Activated gamma-delta T cell treated with Interleukin-2 at 50 U/mL for 16 hours (primary cell): ENCODE data around the gene ZNRF2.
A peak's percentile ranks its signal among the peaks of the same experiment; 100 is the strongest.
"Not testable (repeated sequence)": the region's sequence is repeated elsewhere in the genome, so short reads cannot be mapped to it uniquely, and the experiment has no call there.

Experiments used
- DNase-seq: peaks from one replicate; pipeline ENCODE4 v3.0.0-alpha.2; 2020

Gene ZNRF2

DNA sequence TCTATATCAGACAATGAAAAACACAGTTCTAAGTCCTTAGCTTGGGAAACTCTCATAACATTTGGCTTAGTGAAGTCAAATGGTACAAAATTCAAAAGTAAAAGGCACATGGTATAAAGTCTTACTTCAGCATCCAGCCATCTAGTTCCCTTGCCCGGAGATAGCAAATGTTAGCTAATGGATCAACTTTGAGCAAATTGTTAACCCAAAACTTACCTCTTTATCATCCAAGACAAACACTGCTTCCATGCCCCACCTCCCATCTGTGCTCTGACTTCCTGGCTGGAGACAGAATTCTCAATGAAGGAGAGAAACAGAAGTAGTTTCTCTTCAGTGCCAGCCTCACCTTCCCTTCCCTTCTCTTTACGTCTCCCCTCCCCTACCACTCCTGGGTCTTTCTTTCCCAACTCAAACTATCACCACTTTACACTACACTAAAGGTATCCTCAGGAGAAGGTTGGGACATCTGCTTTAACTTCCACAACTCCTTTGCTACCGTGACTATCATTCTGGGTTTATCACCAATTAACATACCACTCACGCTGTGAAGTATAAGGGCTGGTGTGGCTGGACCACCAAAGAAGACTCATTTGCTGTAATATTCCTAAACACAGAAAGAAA, 21.2 kb upstream of the ZNRF2 start:
- no peak for DNase-seq

DNA sequence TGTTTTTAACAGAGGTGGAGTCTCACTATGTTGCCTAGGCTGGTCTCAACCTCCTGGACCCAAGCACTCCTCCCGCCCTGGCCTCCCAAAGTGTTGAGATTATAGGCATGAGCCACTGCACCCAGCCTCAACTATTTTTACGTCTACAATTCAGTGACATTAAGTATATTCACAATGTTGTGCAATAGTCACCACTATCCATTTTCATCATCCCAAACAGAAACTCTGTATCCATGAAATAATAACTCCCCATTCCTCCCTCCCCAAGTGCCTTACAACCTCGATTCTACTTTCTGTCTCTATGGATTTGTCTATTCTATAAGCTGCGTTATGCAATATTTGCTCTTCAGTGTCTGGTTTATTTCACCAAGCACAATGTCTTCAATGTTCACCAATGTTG, 20.3 kb upstream of the ZNRF2 start:
- no peak for DNase-seq

DNA sequence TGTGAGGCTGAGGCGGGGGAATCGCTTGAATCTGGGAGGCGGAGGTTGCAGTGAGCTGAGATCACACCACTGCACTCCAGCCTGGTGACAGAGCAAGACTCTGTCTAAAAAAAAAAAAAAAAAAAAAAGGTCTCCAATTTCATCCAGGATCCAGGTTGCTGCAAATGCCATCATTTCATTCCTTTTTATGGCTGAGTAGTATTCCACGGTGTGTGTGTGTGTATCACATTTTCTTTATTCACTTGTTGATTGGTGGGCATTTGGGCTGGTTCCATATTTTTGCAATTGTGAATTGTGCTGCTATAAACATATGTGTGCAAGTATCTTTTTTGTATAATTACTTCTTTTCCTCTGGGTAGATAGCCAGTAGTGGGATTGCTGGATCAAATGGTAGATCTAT, 19.2 kb upstream of the ZNRF2 start:
- not testable (repeated sequence) for DNase-seq

DNA sequence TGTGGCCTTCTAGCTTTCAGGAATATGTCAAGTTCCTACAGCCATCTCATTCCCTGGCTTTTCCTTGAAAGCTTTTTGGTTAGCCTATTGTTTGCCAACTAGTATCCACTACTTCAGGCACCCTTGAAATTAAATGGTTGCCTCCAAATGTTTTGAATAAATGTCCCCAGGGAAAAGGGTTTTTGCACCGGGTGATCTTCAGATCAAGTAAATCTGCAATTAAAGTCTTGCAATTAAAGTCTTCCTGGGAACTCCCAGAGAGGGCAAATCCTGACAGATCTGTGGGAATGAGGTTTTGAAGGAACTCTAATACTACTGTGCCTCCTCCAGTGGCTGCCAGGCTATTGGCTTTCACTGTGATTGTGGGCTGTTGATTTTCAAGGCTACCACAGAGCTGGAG, 17.7 kb upstream of the ZNRF2 start:
- DNase-seq = no peak

DNA sequence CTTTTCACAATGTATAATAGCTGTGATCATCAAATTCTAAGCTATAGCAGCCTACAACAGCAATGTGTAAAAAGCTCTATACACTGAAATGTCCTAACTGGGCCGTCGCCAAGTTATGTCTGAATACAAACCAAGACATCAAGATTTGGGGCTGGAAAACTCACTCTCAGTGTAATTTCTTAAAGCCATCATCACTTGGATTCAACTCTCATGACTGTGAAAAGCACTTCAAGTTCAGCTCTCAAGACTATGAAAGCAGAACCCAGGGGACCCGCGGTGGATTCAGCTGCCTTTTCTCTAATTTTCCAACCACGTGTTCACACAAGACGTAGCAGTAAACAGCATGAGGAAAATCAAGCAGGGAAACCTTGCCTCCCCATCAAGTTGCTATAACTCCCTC, 15.8 kb upstream of the ZNRF2 start:
- DNase-seq = no peak

DNA sequence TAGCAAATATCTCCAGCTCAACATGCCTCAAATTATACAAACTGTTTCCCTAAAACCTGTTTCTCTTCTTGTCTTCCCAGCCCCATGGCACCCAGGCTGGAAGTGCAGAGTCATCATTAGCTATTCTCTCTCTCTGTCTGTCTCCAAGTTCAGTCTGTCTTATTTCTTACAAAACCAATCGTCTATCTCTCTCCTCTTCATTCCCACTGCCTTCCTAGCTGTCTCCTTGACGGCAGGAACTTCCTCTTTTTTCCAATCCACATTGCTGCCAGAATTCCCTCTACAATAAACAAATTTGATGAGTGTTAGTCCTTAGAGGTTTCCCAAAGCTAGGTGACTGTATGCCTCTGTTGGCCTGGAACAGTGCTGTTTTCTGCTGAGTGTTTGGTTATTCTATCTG, 14.9 kb upstream of the ZNRF2 start:
- DNase-seq = no peak

DNA sequence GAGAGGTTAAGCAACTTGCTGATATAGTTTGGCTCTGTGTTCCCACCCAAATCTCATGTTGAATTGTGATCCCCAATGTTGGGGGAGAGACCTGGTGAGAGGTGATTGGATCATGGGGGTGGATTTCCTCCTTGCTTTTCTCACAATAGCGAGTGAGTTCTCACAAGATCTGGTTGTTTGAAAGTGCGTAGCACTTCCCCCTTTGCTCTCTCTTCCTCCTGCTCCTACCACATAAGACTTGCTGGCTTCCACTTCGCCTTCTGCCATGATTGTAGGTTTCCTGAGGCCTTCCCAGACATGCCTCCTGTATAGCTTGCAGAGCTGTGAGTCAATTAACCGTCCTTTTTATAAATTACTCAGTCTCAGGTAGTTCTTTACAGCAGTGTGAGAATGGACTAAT, 13.5 kb upstream of the ZNRF2 start:
- no peak for DNase-seq

DNA sequence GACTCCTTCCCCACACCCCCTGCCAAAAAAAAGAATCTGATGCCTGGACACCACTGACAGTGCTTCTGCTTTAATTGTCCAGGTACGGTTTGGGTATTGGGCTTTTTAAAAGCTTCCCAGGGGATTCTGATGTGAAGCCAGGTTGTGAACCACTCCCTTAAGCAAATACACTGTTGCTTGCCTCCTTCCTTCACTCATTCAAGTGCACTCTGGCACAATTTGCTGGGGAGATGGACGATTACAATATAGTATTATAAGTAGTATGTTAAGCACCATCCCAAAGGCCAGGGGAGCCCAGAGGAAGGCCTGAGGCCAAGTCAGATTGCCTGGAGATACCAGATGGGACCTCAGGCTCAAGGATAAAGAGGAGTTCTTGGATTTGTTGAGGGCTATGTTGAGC, 12.3 kb upstream of the ZNRF2 start:
- DNase-seq = no peak

DNA sequence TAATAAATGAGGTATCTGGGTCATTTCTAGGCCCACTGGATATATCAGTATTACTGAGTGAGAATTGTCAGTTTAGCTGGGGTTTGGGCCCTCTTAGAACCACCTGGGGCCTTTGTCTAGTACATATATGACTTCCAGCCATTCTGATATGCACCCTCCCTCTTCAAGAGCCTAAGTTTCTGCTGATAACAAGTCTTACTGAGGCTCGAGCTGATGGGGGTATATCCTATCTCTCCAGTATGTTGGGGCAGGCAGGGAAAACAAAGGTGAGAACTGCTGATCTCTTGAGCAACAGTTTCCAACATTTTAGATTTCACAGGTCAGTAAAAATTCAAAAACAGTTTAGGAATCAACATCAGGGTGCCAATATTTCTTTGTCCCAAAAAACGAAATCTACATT, 10.8 kb upstream of the ZNRF2 start:
- no peak for DNase-seq

DNA sequence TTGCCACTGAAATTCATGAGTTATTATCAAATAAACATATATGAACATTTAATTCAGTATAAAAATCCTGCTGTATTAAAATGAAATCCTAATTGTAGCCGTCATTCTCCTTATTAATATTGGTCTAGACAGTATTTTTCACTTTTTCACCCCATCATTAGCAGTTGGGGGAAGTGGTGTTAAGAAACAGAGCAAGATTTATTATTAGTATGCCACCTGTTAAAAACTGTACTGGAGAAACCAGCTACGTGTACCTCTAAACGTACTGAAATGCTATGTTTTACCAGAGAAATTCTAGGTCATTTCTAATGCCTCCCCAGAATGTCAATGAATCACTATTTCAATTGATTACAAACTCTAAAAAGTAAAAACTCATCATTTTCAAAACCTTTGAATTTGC, 9.8 kb upstream of the ZNRF2 start:
- DNase-seq = no peak

DNA sequence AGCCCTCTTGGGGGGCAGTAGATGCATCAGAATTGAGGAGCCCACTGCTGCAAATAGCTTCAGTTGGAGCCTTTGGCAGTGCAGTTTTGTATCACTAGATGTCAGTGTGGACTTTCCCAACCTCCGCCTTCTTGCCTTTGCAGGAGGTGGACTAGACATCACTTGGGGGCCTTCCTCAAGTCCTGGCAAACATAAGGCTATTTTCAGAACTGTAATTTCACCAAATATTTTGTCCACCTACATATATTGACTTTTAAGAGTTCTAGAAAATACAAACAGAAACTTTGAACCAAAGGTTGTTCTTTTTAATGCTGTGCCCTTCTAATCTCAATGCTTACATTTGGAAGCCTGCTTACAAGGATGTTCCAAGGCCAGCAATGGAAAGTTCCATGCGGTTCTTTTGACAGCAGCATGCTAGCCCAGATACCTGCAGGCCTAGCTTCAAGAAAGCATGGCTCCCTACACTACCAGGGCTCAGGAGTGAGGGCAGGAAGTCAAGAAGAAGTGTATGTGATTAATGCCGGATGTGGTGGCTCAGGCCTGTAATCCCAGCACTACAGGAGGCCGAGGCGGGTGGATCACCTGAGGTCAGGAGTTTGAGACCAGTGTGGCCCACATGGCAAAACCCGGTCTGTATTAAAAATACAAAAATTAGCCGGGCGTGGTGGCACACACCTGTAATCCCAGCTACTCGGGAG, 8.0 kb upstream of the ZNRF2 start:
- DNase-seq = peak; percentile 44

DNA sequence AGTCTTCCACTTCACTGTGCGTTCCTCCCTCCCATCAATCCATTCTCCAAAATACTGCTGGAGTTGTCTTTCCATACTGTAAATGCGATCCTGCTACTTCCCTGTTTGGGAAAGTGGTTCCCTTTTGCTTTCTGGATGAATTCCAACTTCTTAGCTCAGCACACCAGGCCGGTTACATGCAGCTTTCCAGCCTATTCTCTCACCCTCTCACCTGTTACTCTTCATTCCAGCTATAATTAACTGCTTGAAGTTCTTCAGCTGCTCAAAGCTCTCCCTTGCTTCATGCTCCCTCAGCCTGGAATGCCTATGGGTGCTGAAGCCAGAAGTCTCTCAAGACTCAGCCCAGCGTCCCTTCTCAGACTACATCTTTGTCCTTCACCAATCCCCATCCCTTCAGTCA, 6.0 kb upstream of the ZNRF2 start:
- DNase-seq = no peak

DNA sequence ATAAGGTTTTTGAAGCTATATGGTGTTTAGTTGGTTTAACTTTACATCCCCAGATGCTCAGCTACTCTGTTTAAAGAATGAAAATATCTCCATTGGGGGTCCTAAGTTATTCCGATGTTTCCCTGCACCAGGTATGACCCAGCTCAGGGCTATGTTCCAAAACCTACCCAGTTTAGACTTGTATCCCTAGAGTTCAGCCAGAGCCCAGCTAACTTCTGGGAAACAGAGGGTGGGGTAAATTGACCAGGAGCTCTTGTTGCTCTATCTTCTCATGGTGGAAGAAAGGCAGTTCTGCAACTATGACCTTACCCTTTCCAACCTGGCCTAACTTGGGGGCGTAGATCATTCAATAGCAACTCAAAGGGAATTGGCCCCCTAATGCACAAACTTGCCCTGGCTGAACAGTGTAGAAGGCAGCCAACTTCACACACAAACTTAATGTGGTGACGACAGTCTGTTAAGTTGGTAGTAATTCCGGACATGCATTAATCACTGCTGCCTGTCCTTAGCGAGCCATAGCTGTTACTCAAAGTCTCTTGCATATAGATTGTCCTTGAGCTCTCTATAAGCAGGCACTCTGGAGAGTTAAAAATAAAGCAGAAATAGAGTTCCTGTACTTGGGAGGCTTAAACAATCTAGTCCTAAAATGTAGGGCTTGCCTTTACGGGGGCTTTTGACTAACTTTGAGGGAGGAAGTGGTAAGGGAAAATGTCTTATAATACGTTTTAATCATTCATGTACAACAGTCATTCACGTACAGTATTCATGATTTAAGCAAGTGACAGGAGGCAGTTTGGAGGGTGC, 5.3 kb upstream of the ZNRF2 start:
- DNase-seq = no peak

DNA sequence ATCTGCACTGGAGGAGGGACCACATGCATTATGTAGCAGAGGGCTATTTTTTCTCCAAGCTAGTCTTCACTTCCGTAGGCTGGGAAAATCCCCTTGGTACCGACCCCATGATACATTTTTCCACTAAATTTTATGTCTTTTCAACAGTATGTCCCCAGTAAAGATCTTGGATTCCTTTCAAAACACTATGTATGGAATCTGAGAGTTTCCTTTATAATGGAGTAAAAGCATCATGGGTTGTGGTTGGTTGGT, 4.8 kb upstream of the ZNRF2 start:
- DNase-seq = no peak

DNA sequence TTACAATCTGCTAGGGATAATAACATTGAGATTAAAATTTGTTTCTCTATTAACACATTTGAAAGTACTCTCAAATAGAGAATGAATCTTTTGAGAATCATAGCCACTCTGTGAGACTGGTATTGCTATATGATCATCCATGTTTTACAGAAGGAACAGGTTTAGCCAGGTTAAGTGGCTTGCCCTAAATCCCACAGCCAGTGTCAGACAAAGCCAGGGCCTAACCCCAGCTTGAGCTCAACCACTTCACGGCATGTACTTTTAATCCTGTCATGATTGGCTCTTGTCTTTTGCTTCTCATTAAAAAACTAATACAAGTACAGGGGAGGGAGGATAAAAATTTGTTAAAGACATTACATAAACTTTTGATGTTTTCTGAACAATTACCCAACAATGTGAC, 3.8 kb upstream of the ZNRF2 start:
- no peak for DNase-seq

DNA sequence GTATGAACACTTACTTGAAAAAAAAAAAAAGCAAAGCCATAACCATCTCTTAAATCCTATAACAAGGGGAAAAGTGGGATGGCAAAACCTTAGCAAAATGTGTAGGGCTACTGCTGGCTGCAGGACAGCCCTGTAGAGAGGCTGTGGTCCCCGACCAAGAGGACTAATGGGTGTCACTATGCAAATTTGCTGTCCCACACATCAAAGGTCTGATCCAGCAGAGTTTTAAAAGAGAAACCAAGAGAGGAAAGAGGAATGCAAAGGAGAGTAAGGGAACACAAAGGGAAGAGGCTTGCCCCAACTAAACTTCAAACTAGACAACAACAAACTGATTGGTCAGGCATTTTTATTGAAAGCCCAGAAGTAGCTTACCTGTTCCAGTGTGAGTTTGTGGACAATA, 3.1 kb upstream of the ZNRF2 start:
- no peak for DNase-seq

DNA sequence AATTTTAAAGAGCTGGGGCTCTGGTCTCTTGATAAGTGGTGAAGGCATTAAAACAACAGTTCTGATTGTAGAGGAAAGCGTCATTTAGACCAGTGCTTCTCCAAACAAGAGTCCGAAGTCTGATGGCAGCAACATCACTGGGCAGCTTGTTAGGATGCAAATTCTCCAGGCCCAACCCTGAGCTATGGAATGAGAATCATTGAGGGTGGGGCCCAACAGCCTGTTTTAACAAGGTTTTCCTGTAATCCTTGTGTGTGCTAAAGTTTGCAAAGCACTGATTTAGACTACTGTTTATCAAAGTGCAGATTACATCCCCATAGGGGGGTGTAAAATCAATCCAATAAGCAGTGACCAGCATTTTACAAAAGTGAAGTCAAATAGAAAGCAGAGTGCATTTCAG, 2.6 kb upstream of the ZNRF2 start:
- DNase-seq = no peak

DNA sequence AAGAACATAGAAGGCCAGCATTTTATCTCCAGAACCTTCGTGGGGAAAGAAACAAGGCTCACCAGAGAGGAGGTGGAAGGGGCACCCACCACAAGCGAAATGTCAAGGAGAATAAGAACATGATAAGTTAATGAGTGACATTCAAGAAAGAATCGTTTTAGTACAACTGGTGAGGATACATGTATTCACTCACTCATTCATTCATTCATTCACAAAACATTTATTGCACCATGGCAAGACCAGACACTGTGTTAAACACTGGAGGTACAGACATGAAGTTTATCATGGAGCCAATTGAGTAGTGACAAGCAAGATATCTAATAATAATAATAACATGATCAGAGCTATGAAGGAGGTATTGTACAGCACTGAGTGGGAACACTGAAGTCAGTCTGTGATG, 1.7 kb upstream of the ZNRF2 start:
- no peak for DNase-seq

DNA sequence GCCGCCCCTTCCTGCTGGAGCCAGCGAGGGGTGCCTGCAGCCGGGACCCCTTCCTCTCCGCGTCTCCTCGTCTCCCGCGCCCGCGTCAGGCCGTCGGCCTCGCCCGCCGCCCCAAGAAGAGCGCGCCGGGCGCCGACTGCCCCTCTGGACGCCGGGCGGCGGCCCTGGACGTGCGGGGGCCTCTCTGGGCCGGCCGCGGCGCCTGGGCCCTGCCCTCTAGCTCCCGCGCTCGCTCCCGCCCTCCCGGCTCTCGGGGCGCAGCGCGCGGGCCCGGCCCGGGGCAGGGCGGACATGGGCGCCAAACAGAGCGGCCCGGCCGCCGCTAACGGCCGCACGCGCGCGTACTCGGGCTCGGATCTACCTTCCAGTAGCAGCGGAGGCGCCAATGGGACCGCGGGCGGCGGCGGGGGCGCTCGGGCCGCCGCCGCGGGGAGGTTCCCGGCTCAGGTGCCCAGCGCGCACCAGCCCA, 704 bp downstream of the ZNRF2 start:
- DNase-seq = peak; percentile 34

DNA sequence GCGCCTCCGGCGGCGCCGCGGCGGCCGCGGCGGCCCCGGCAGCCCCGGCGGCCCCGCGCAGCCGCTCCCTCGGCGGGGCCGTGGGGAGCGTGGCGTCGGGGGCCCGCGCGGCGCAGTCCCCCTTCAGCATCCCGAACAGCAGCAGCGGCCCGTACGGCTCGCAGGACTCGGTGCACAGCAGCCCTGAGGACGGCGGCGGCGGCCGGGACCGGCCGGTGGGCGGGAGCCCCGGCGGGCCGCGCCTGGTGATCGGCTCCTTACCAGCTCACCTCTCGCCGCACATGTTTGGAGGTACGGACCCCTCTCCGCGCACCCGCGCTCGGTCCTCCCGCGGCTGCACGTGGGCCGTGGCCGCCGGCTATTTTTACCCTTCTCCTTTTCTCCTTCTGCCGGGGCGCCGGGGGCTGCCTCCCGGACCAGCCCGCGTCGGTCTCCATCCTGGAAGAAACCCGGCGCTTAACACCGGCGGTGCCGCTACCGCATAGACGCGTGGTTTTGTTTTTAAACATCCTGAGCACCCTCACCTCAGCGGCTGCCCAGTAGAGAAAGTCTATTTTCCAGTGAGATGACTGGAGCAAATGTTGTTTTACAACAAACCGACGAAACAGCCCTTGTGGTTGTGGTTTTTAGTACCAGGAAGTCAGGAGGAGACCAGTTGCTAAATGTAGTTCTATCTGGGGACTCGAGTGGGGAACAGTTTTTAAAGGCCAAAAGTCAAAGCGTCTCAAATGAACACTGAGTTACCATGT, 1.3 kb downstream of the ZNRF2 start:
- peak; percentile 49 for DNase-seq

DNA sequence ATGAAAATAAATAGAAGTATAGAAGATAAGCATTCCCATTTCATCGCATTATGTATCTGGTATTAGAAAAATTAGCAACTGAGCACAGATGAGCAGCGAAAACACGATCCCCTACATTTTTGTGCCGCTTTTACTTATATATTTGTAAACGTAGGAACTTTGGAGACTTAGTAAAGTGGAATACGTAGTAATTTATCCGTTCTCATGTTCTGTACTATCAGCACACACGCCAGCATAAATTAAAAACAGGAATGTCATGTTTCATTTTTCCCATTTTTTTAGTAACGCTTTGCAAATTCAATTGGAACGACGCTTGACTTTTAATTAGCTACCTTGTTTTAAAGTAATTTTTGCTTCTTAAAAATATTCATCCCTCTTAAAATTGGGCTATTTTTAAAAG, 2.4 kb downstream of the ZNRF2 start:
- no peak for DNase-seq

DNA sequence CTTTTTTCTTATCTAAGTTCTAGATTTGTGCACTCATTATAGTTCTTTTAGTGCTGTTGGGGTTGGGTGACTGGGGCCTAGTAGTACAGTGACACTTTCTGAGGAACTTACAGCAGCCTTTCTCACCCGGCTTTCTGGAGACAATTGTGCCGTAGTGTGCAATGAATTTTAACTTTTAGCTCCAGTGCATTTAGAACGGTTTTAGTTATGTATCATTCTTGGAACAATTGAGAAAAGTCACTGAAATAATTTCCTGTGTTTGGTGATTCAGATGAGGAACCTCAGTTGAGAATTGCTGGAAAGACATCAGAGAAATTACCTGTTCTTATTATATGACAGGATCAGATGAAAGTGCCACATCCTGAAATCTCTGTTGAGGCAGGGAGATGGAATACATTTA, 3.2 kb downstream of the ZNRF2 start:
- DNase-seq = not testable (repeated sequence)

DNA sequence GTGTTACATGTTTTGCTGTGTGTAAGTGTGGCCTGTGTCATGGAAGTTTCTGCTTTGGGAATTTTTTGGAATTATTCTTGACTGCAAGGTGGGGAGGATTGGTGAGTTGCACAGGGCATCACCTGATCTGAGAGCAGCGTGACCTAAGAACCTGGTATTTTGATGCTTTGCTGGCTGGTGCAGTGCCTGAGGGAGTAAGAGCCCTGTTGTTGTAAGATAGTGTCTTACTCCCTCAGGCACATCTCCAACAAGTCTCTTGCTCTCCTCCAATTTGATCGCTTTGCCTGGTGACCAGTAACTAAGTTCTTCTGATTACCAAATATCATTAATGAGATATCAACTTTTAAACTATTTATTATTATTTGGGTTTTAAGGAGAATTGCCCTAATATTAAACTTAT, 5.2 kb downstream of the ZNRF2 start:
- not testable (repeated sequence) for DNase-seq

DNA sequence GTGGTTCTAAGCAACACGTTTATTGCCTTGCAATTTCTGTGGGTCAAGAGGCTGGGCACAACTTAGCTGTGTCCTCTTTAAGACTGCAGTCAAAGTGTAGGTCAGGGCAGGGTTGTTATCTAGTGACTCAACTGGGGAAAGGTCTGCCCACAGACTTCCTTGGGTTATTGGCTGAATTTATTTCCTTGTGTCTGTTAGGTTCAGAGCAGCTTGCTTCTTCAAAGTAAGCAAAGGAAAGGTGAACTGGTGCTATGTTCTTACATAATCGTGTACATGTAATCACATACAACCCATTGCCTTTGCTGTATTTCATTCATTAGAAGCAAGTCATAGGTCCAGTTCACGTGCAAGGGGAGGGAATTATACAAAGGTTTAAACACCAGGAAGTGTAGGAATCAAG, 5.9 kb downstream of the ZNRF2 start:
- not testable (repeated sequence) for DNase-seq
